ENCODE results near the gene CHP2. TPM values are rescaled to one million over a fixed set of nuclear protein-coding genes. Genes with fewer than 3 reads are reported as not detected.

Gene CHP2
- total and polyA plus RNA-seq, 9 of the 15 experiments (the other 6 are each of a cell fraction or from before 2014, with no cell fraction given) = 0.23 to 1.1 (median 0.80) TPM

GRCh38 chr16:23706439-23706838, 48.4 kb upstream of the CHP2 start:
- Histone ChIP-seq H3K9ac (ENCODE audit: insufficient read depth in 1 of 2, low read depth in 2 of 2, low read length in 2 of 2) (no peak overlapping the region), H3K9me3 (replicated peaks; ENCODE audit: control insufficient read depth, insufficient read depth, low read depth, low read length) (peaks cover 3% of the 10 kb centered on the region), H3K9me1 (ENCODE audit: control insufficient read depth, insufficient read depth, low read length) (no peaks in the 10 kb centered on the region), H3K4me1 (replicated peaks in 1 of 2; ENCODE audit: control insufficient read depth in 2 of 2, insufficient read depth in 2 of 2, low read length in 2 of 2) (peaks cover 0 to 6% of the 10 kb centered on the region in 2 experiments; a peak in 2 of 5 replicates), H4K20me1 (replicated peaks; ENCODE audit: control insufficient read depth, insufficient read depth, low read length) (no peaks in the 10 kb centered on the region), H3K4me2 (ENCODE audit: insufficient read depth, low read length) (no peak overlapping the region), H3K36me3 (ENCODE audit: control insufficient read depth, insufficient read depth, low read length) (no peaks in the 10 kb centered on the region), H3K4me3 (no peak overlapping the region), H3K27me3 (ENCODE audit: control insufficient read depth in 2 of 2, insufficient read depth in 2 of 2, low read length in 2 of 2) (no peaks in the 10 kb centered on the region), H2AFZ (ENCODE audit: low read depth, low read length) (no peak overlapping the region), H3K79me2 (ENCODE audit: control insufficient read depth, insufficient read depth, low read length) (no peaks in the 10 kb centered on the region), H3K27ac (ENCODE audit: extremely low read depth, low read depth, low read length) (no peak overlapping the region)
- no peak for ATAC-seq
- no peak for DNase-seq (ENCODE audit: extremely low read depth in 1 of 4, low spot score in 3 of 4)
- intact Hi-C loops (cut with micrococcal nuclease) (no loop called here), in situ Hi-C loops (cut with MboI) (no loop called here)
- POLR2A ChIA-PET = interaction anchor here (0.6 to 3.1 kb wide), 4 partner anchors 10 to 832 kb away, joined by 3 to 13 read pairs (median 6); no protein-coding TSS in a partner anchor
- FAIRE-seq = no peak
- 26% methylated on average over 4 of the region's 4 CpGs for whole genome bisulfite sequencing (ENCODE audit: insufficient coverage, low coverage, missing lambda C conversion rate)
- CTCF ChIA-PET (ENCODE audit: low intra/inter-chr PET ratio) = no interaction called here
- no peak for TF ChIP-seq SMAD3 (CRISPR knock-in tag; conservative IDR thresholded peaks at IDR 0.05)
- TF ChIP-seq, protein P1, sequence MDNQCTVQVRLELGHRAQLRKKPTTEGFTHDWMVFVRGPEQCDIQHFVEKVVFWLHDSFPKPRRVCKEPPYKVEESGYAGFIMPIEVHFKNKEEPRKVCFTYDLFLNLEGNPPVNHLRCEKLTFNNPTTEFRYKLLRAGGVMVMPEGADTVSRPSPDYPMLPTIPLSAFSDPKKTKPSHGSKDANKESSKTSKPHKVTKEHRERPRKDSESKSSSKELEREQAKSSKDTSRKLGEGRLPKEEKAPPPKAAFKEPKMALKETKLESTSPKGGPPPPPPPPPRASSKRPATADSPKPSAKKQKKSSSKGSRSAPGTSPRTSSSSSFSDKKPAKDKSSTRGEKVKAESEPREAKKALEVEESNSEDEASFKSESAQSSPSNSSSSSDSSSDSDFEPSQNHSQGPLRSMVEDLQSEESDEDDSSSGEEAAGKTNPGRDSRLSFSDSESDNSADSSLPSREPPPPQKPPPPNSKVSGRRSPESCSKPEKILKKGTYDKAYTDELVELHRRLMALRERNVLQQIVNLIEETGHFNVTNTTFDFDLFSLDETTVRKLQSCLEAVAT (IDR thresholded peaks at IDR 0.05) = no peak
- TF ChIP-seq, protein P2, sequence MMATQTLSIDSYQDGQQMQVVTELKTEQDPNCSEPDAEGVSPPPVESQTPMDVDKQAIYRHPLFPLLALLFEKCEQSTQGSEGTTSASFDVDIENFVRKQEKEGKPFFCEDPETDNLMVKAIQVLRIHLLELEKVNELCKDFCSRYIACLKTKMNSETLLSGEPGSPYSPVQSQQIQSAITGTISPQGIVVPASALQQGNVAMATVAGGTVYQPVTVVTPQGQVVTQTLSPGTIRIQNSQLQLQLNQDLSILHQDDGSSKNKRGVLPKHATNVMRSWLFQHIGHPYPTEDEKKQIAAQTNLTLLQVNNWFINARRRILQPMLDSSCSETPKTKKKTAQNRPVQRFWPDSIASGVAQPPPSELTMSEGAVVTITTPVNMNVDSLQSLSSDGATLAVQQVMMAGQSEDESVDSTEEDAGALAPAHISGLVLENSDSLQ (IDR thresholded peaks at IDR 0.05) = no peak
- no peak for TF ChIP-seq ZBED1 (IDR thresholded peaks at IDR 0.05)
- no peak for TF ChIP-seq CBFA2T3 (IDR thresholded peaks at IDR 0.05)
- TF ChIP-seq HEY1 (CRISPR knock-in tag; IDR thresholded peaks at IDR 0.05; ENCODE audit: borderline replicate concordance) = no peak
- TF ChIP-seq E4F1 (CRISPR knock-in tag; IDR thresholded peaks at IDR 0.05; ENCODE audit: borderline replicate concordance) = no peak
- peak; percentile 23 for TF ChIP-seq RBM25 (IDR thresholded peaks at IDR 0.05; ENCODE audit: low read depth, low read length, severe bottlenecking)
- TF ChIP-seq, protein P3, sequence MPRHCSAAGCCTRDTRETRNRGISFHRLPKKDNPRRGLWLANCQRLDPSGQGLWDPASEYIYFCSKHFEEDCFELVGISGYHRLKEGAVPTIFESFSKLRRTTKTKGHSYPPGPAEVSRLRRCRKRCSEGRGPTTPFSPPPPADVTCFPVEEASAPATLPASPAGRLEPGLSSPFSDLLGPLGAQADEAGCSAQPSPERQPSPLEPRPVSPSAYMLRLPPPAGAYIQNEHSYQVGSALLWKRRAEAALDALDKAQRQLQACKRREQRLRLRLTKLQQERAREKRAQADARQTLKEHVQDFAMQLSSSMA (CRISPR knock-in tag; IDR thresholded peaks at IDR 0.05) = no peak
- TF ChIP-seq ZNF3 (CRISPR knock-in tag; IDR thresholded peaks at IDR 0.05) = peak; percentile 84
- no peak for TF ChIP-seq SMARCA5 (IDR thresholded peaks at IDR 0.05)
- TF ChIP-seq ZBTB12 (CRISPR knock-in tag; IDR thresholded peaks at IDR 0.05) = no peak
- no peak for TF ChIP-seq CAMTA2 (CRISPR knock-in tag; conservative IDR thresholded peaks at IDR 0.05)
- no peak for TF ChIP-seq ATF1 (CRISPR knock-in tag; IDR thresholded peaks at IDR 0.05)
- TF ChIP-seq ATF1 (tag; IDR thresholded peaks at IDR 0.05) = no peak
- TF ChIP-seq ZNF324 (CRISPR knock-in tag; IDR thresholded peaks at IDR 0.05) = no peak
- no TSS peak for BruUV-seq (replicated peaks)

All from K562 (cell line).